PC-9 (cell line): ENCODE measurements around the gene CFAP53. TPM values are rescaled to one million over a fixed set of nuclear protein-coding genes. Genes with fewer than 3 reads are reported as not detected.

Source experiments
- BruUV-seq: library from RNA; stranded (reverse); fragments of 400-500 nt; replicated peaks from 2 replicates; lab custom pipeline; 2021; lab: Mats Ljungman, UMichigan
- CTCF ChIA-PET: fragments of 300-600 bp; sonication (Branson Sonifier 250); formaldehyde crosslinking; loops from one replicate; lab custom pipeline; 2022; ENCODE audit warnings: antibody characterized with exemption; lab: Charles Lee
- POLR2A ChIA-PET: fragments of 300-600 bp; sonication (Branson Sonifier 250); formaldehyde crosslinking; loops from one replicate; lab custom pipeline; 2022; ENCODE audit warnings: antibody characterized with exemption; ENCODE audit not compliant: unreplicated experiment; lab: Charles Lee
- DNase-seq, 2 experiments: peaks; one replicate each; pipeline versions ENCODE4 v3.0.0 to v3.0.0-alpha.2; 2015 to 2022; ENCODE audit warnings: mixed read lengths in 1 of 2
- H2AFZ ChIP-seq: fragments of 200-600 bp; sonication (generic); 2 replicates; pipeline ENCODE4 v1.8.1; 2017; ENCODE audit warnings: antibody characterized with exemption
- H3F3A ChIP-seq: fragments of 200-600 bp; sonication (generic); 2 replicates; pipeline ENCODE4 v1.8.1; 2017; ENCODE audit warnings: antibody characterized with exemption, mild to moderate bottlenecking, low read depth; ENCODE audit not compliant: insufficient read depth
- H3K27ac ChIP-seq: fragments of 200-600 bp; sonication (generic); 2 replicates; pipeline ENCODE4 v1.6.1; 2016; ENCODE audit warnings: mixed run types
- H3K27me3 ChIP-seq: fragments of 200-600 bp; sonication (generic); 2 replicates; pipeline ENCODE4 v1.6.1; 2016; ENCODE audit warnings: low read depth, mixed run types; ENCODE audit not compliant: insufficient read depth
- H3K36me3 ChIP-seq: fragments of 200-600 bp; sonication (generic); 2 replicates; pipeline ENCODE4 v1.6.1; 2016; ENCODE audit warnings: low read depth, mixed run types
- H3K4me1 ChIP-seq: fragments of 200-600 bp; sonication (generic); replicated peaks from 2 replicates; pipeline ENCODE4 v1.6.1; 2016; ENCODE audit warnings: mixed run types; ENCODE audit not compliant: insufficient read depth
- H3K4me2 ChIP-seq: fragments of 200-600 bp; sonication (generic); 2 replicates; pipeline ENCODE4 v1.6.1; 2017; ENCODE audit warnings: mixed run types
- H3K4me3 ChIP-seq: fragments of 200-600 bp; sonication (generic); 2 replicates; pipeline ENCODE4 v1.6.1; 2016; ENCODE audit warnings: mixed run types
- H3K79me2 ChIP-seq: fragments of 200-600 bp; sonication (generic); 2 replicates; pipeline ENCODE4 v1.6.1; 2017; ENCODE audit warnings: low read depth, mixed run types
- H3K9me2 ChIP-seq: fragments of 200-600 bp; sonication (generic); 2 replicates; pipeline ENCODE4 v1.8.1; 2017; ENCODE audit warnings: mild to moderate bottlenecking; ENCODE audit not compliant: insufficient read depth
- H3K9me3 ChIP-seq: fragments of 200-600 bp; sonication (generic); 2 replicates; pipeline ENCODE4 v1.8.1; 2016; ENCODE audit warnings: low read depth; ENCODE audit not compliant: insufficient read depth
- H4K20me1 ChIP-seq: fragments of 200-600 bp; sonication (generic); 2 replicates; pipeline ENCODE4 v1.8.1; 2017; ENCODE audit not compliant: insufficient read depth
- CTCF ChIP-seq: fragments of 200-600 bp; sonication (generic); conservative IDR thresholded peaks from 2 replicates; pipeline ENCODE4 v1.6.1; 2017; ENCODE audit warnings: mixed run types, antibody characterized with exemption, mild to moderate bottlenecking, moderate library complexity
- EZH2 ChIP-seq: fragments of 200-600 bp; sonication (generic); IDR thresholded peaks from 2 replicates; pipeline ENCODE4 v1.8.0; 2017; ENCODE audit warnings: antibody characterized with exemption, low read depth
- intact Hi-C: fragments of 100-400 bp; cut with micrococcal nuclease; formaldehyde crosslinking; loops from one replicate; pipeline ENCODE4 v1.10.0; 2022; ENCODE audit not compliant: unreplicated experiment
- total RNA-seq: library from RNA; stranded (reverse); gene quantifications from 2 replicates; pipeline ENCODE4 v1.2.3, GENCODE V29; 2021

The CFAP53 gene
- total RNA-seq, 1 experiment from 2014 or later: 2.1 TPM

DNA sequence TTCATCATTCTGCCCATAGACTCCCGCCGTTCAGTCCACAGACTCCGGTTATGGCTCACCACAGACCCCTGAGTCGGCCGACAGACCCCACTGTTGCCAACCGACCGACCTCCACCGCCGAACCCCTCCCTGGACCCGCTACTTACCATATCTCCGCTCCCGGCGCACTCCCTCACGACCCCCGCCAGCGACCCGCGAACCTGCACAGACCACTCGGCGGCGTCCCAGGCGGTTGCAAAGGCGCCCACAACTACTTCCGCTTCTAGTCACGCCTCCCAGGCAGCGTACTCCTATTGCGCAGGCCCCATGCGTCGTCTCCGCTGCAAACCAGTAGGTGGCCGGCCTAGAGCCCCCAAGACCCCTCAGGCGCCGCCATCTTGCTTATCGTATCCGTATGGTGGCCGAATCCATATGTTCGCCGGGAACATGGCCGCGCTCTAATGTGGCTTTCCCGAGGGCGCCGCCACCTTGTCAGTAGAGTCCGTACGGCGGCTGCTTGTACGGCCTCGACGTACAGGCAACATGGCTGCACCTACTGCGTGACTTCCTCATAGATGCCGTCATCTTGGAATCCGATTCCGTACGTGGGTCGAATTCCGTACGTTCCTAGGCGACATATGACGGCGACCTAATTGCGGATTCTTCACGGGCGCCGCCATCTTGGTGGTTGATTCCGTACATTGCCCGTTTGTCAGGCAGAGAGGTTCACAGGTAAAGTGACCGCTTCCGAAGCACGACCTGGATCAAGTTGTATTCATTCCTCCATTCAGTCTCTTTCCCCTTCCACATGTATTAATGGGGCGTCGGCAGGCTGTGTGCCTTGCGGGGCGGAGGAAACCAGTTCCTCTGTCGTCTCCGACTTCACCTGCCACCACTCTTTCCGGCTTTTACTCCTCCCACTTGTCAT is 21.4 kb upstream of the CFAP53 start, which contains the start of gene CXXC1:
TSS of gene CXXC1 (minus strand) at position 252 of the 907 bp plus-strand sequence. CDS start at position 149, 103 bp downstream.
- Histone ChIP-seq H3K27me3 (no peaks in the 10 kb centered on the region), H3K27ac (peak within 1 kb of the TSS; percentile 72), H3K9me2 (no peaks in the 10 kb centered on the region), H3K4me2 (peak within 1 kb of the TSS; percentile 87), H4K20me1 (no peaks in the 10 kb centered on the region), H2AFZ (peak within 1 kb of the TSS; percentile 98), H3K4me1 (0 out of 2 replicates have a peak, but pooled peaks cover 12% of the 10 kb centered on the region), H3F3A (peaks cover 6% of the 10 kb centered on the region; the same call in 1 of the 2 replicates), H3K79me2 (peaks cover 17% of the 10 kb centered on the region), H3K4me3 (peak within 1 kb of the TSS; percentile 96), H3K36me3 (no peaks in the 10 kb centered on the region), H3K9me3 (no peaks in the 10 kb centered on the region)
- ChIA-PET POLR2A (no interaction called here), CTCF (no interaction called here)
- TF ChIP-seq EZH2: no peak
- TF ChIP-seq CTCF: peak; percentile 48; the same call in 1 of the 2 replicates
- intact Hi-C loops: loop anchor here (1.0 kb wide), 1 partner anchor 70 kb away; no protein-coding TSS in a partner anchor
- DNase-seq: peak; percentile 91 to 96
- no TSS peak for BruUV-seq

GRCh38 chr18:50287028-50287440 is 20.7 kb upstream of the CFAP53 start:
- Histone ChIP-seq H2AFZ (peak overlapping the region; percentile 98), H3K79me2 (peaks cover 17% of the 10 kb centered on the region), H4K20me1 (no peaks in the 10 kb centered on the region), H3K36me3 (no peaks in the 10 kb centered on the region), H3K9me3 (no peaks in the 10 kb centered on the region), H3K9me2 (no peaks in the 10 kb centered on the region), H3F3A (peaks cover 6% of the 10 kb centered on the region; the same call in 1 of the 2 replicates), H3K27me3 (no peaks in the 10 kb centered on the region), H3K4me1 (peaks cover 15% of the 10 kb centered on the region; the same call in 1 of the 2 replicates), H3K27ac (peak overlapping the region; percentile 16; the same call in 1 of the 2 replicates), H3K4me3 (peak overlapping the region; percentile 96), H3K4me2 (peak overlapping the region; percentile 87)
- ChIA-PET POLR2A (no interaction called here), CTCF (no interaction called here)
- intact Hi-C loops: no loop called here
- no TSS peak for BruUV-seq
- DNase-seq: no peak
- no peak for TF ChIP-seq EZH2
- TF ChIP-seq CTCF: no peak

DNA sequence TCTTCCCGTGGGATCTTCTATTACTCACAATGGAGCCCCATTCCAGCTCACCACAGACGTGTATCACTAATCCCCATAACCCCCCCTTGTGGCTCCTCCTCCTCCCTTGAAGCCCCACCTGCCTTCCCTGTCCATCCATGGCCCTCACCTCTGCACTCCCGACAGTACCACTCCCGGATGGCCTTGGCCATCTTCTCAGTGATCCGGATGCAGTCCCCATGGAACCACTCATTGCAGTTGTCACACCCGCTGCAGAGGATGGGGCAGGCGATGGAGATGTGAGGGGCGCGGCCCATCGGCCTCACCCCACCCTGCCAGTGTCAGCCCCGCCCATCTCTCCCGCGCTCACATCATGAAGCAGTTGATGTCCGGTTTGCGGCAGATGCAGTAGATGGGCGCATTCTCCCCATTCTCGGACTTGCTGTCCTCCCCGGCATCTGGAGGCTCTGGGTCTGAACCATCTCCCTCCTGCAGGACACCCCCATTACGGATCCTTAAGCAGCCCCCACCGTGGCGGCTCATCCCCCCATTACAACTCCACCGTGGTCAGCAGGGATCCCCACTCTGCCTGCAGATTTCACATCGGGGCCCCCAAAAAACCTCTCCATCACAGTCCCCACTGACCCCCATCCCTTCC is 20.2 kb upstream of the CFAP53 start:
- no peaks in the 10 kb centered on the region for H3K9me3 ChIP-seq
- ChIA-PET POLR2A (no interaction called here), CTCF (no interaction called here)
- BruUV-seq: no TSS peak
- no peaks in the 10 kb centered on the region for H3K9me2 ChIP-seq
- H4K20me1 ChIP-seq: no peaks in the 10 kb centered on the region
- no peaks in the 10 kb centered on the region for H3K27me3 ChIP-seq
- peaks cover 17% of the 10 kb centered on the region for H3K79me2 ChIP-seq
- DNase-seq: no peak
- peaks cover 17% of the 10 kb centered on the region; the same call in 1 of the 2 replicates for H3K4me1 ChIP-seq
- no peak overlapping the region for H3K27ac ChIP-seq
- intact Hi-C loops: no loop called here
- TF ChIP-seq EZH2: no peak
- no peak for TF ChIP-seq CTCF
- H2AFZ ChIP-seq: no peak overlapping the region
- H3K4me3 ChIP-seq: peak overlapping the region; percentile 96
- H3K36me3 ChIP-seq: no peaks in the 10 kb centered on the region
- H3F3A ChIP-seq: peaks cover 8% of the 10 kb centered on the region; the same call in 1 of the 2 replicates
- peak overlapping the region; percentile 87 for H3K4me2 ChIP-seq
